ENCODE data around the gene KRTAP8-1. TPM values are rescaled to one million over a fixed set of nuclear protein-coding genes. Genes with fewer than 3 reads are reported as not detected.

The KRTAP8-1 gene
- total and polyA plus RNA-seq, 12 donors, result not detected

- DNase-seq (no peak), ATAC-seq (no peak)
- Histone ChIP-seq H3K27me3 (no peaks in the 10 kb centered on the region), H3K9me3 (peaks cover 0 to 9% (median 0%) of the 10 kb centered on the region in 11 donors), H3K27ac (no peak overlapping the region), H3K36me3 (no peaks in the 10 kb centered on the region), H3K4me3 (no peak overlapping the region), H3K4me1 (no peaks in the 10 kb centered on the region)
- WGBS, 2 donors, result 73 to 84% methylated on average over 1 of the region's 1 CpG
- intact Hi-C loops (cut with DNase I), result no loop called here
- TF ChIP-seq CTCF (IDR thresholded peaks at IDR 0.05), result no peak
These were observed 12.5 kb downstream of the KRTAP8-1 start for GRCh38 chr21:30800605-30801004.

GRCh38 chr21:30793581-30794314 is 19.3 kb downstream of the KRTAP8-1 start:
- no peak overlapping the region for H3K4me3 ChIP-seq
- intact Hi-C loops (cut with DNase I), result no loop called here
- H3K9me3 ChIP-seq, result peaks cover 0 to 3% (median 0%) of the 10 kb centered on the region in 11 donors
- 43 to 68% methylated on average over 2 of the region's 2 CpGs for WGBS, 2 donors
- H3K27ac ChIP-seq, result no peak overlapping the region
- H3K27me3 ChIP-seq, result no peaks in the 10 kb centered on the region
- ATAC-seq (no peak), DNase-seq (no peak)
- no peaks in the 10 kb centered on the region for H3K36me3 ChIP-seq
- H3K4me1 ChIP-seq, result no peaks in the 10 kb centered on the region
- TF ChIP-seq CTCF (IDR thresholded peaks at IDR 0.05), result no peak

- H3K4me1 ChIP-seq, result no peaks in the 10 kb centered on the region
- no peak overlapping the region for H3K27ac ChIP-seq
- no peaks in the 10 kb centered on the region for H3K36me3 ChIP-seq
- intact Hi-C loops (cut with DNase I), result no loop called here
- peaks cover 0 to 7% (median 0%) of the 10 kb centered on the region in 7 donors for H3K27me3 ChIP-seq
- no peak for TF ChIP-seq CTCF (IDR thresholded peaks at IDR 0.05)
- H3K4me3 ChIP-seq, result no peak overlapping the region
- peaks cover 0 to 11% (median 0%) of the 10 kb centered on the region in 11 donors for H3K9me3 ChIP-seq
- DNase-seq (no peak), ATAC-seq (no peak)
- 77 to 82% methylated on average over 1 of the region's 1 CpG for WGBS, 2 donors
These were observed 33.8 kb downstream of the KRTAP8-1 start for GRCh38 chr21:30779249-30779648.

GRCh38 chr21:30769724-30770431 is 43.2 kb downstream of the KRTAP8-1 start:
- Histone ChIP-seq H3K27ac (no peak overlapping the region), H3K36me3 (no peaks in the 10 kb centered on the region), H3K4me3 (no peak overlapping the region), H3K4me1 (no peaks in the 10 kb centered on the region), H3K27me3 (no peaks in the 10 kb centered on the region), H3K9me3 (peaks cover 0 to 7% (median 0%) of the 10 kb centered on the region in 11 donors)
- TF ChIP-seq CTCF (IDR thresholded peaks at IDR 0.05), result no peak
- 90 to 91% methylated on average over 4 of the region's 4 CpGs for WGBS, 2 donors
- ATAC-seq (no peak), DNase-seq (no peak)
- intact Hi-C loops (cut with DNase I), result loop anchor here in 1 of 10 donors (5.0 kb wide), 1 partner anchor 262 kb away; no protein-coding TSS in a partner anchor

Other genes starting within 250 kb of the KRTAP8-1 start
- gene KRTAP22-2, start 222.9 kb downstream of the KRTAP8-1 start, total RNA-seq, result not detected
- not detected for gene KRTAP22-2, start 222.9 kb downstream of the KRTAP8-1 start, polyA plus RNA-seq
- gene KRTAP6-3, start 220.8 kb downstream of the KRTAP8-1 start, total RNA-seq, result not detected
- not detected for gene KRTAP6-3, start 220.8 kb downstream of the KRTAP8-1 start, polyA plus RNA-seq
- not detected for gene KRTAP6-2, start 214.4 kb downstream of the KRTAP8-1 start, total RNA-seq
- gene KRTAP6-2, start 214.4 kb downstream of the KRTAP8-1 start, polyA plus RNA-seq, result not detected
- gene KRTAP22-1, start 212.2 kb downstream of the KRTAP8-1 start, total RNA-seq, result not detected
- not detected for gene KRTAP22-1, start 212.2 kb downstream of the KRTAP8-1 start, polyA plus RNA-seq
- gene KRTAP6-1, start 199.3 kb downstream of the KRTAP8-1 start, total RNA-seq, result not detected
- not detected for gene KRTAP6-1, start 199.3 kb downstream of the KRTAP8-1 start, polyA plus RNA-seq
- not detected for gene KRTAP20-1, start 196.8 kb downstream of the KRTAP8-1 start, total RNA-seq
- not detected for gene KRTAP20-1, start 196.8 kb downstream of the KRTAP8-1 start, polyA plus RNA-seq
- not detected for gene KRTAP20-4, start 192.6 kb downstream of the KRTAP8-1 start, total RNA-seq
- not detected for gene KRTAP20-4, start 192.6 kb downstream of the KRTAP8-1 start, polyA plus RNA-seq
- gene KRTAP20-2, start 178.1 kb downstream of the KRTAP8-1 start, total RNA-seq, result not detected
- not detected for gene KRTAP20-2, start 178.1 kb downstream of the KRTAP8-1 start, polyA plus RNA-seq
- gene KRTAP20-3, start 170.4 kb downstream of the KRTAP8-1 start, total RNA-seq, result not detected
- gene KRTAP20-3, start 170.4 kb downstream of the KRTAP8-1 start, polyA plus RNA-seq, result not detected
- gene KRTAP21-3, start 94.5 kb downstream of the KRTAP8-1 start, total RNA-seq, result not detected
- not detected for gene KRTAP21-3, start 94.5 kb downstream of the KRTAP8-1 start, polyA plus RNA-seq
- gene KRTAP21-2, start 66.0 kb downstream of the KRTAP8-1 start, total RNA-seq, result not detected
- gene KRTAP21-2, start 66.0 kb downstream of the KRTAP8-1 start, polyA plus RNA-seq, result not detected
- gene KRTAP21-1, start 57.8 kb downstream of the KRTAP8-1 start, total RNA-seq, result not detected
- gene KRTAP21-1, start 57.8 kb downstream of the KRTAP8-1 start, polyA plus RNA-seq, result not detected
- not detected for gene KRTAP7-1, start 16.5 kb upstream of the KRTAP8-1 start, total RNA-seq
- gene KRTAP7-1, start 16.5 kb upstream of the KRTAP8-1 start, polyA plus RNA-seq, result not detected
- not detected for gene KRTAP11-1, start 68.3 kb upstream of the KRTAP8-1 start, total RNA-seq
- not detected for gene KRTAP11-1, start 68.3 kb upstream of the KRTAP8-1 start, polyA plus RNA-seq
- not detected for gene KRTAP19-8, start 225.2 kb upstream of the KRTAP8-1 start, total RNA-seq
- gene KRTAP19-8, start 225.2 kb upstream of the KRTAP8-1 start, polyA plus RNA-seq, result not detected

Measured in heart right ventricle (tissue), 16 donors.